DND-41 (cell line): ENCODE data around the gene POLA1.

Experiments used
- EZH2 ChIP-seq: IDR thresholded peaks from 3 replicates; pipeline ENCODE4 v1.6.1; 2012; ENCODE audit warnings: borderline replicate concordance, low read depth, mild to moderate bottlenecking, moderate library complexity, low read length, inconsistent platforms; ENCODE audit not compliant: severe bottlenecking
- TF ChIP-seq, protein P1 (sequence below): IDR thresholded peaks from 2 replicates; pipeline ENCODE4 v1.5.1; 2012; ENCODE audit warnings: borderline replicate concordance, low read length, moderate library complexity, mild to moderate bottlenecking; ENCODE audit not compliant: poor library complexity, severe bottlenecking; ENCODE audit errors: extremely low read depth

DNA sequence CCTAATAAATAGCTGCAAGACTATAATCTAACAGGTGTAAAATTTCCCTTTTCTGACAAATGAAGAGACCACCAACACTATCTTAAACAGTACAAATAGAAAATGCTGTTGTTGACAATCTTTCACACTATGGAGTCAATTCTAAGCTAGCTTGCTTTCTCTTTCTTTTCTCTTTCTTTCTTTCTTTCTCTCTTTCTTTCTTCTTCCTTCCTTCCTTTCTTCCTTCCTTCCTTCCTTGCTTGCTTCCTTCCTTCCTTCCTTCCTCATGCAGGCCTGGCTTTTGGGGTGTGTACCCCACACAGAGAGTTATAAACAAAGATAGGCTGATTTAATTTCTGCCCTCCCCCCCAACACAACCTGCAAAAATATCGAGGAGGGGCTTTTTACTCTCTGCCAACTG is 330.2 kb downstream of the POLA1 start:
- TF ChIP-seq, protein P1, sequence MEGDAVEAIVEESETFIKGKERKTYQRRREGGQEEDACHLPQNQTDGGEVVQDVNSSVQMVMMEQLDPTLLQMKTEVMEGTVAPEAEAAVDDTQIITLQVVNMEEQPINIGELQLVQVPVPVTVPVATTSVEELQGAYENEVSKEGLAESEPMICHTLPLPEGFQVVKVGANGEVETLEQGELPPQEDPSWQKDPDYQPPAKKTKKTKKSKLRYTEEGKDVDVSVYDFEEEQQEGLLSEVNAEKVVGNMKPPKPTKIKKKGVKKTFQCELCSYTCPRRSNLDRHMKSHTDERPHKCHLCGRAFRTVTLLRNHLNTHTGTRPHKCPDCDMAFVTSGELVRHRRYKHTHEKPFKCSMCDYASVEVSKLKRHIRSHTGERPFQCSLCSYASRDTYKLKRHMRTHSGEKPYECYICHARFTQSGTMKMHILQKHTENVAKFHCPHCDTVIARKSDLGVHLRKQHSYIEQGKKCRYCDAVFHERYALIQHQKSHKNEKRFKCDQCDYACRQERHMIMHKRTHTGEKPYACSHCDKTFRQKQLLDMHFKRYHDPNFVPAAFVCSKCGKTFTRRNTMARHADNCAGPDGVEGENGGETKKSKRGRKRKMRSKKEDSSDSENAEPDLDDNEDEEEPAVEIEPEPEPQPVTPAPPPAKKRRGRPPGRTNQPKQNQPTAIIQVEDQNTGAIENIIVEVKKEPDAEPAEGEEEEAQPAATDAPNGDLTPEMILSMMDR: no peak
- TF ChIP-seq EZH2: no peak
